ENCODE data around the gene KLHDC1. TPM values are rescaled to one million over a fixed set of nuclear protein-coding genes. Genes with fewer than 3 reads are reported as not detected.
"Not testable (repeated sequence)": the region's sequence is repeated elsewhere in the genome, so short reads cannot be mapped to it uniquely, and the experiment has no call there.

Gene KLHDC1
- polyA plus RNA-seq, 1 donor from 2014 or later, result 2.6 TPM

DNA sequence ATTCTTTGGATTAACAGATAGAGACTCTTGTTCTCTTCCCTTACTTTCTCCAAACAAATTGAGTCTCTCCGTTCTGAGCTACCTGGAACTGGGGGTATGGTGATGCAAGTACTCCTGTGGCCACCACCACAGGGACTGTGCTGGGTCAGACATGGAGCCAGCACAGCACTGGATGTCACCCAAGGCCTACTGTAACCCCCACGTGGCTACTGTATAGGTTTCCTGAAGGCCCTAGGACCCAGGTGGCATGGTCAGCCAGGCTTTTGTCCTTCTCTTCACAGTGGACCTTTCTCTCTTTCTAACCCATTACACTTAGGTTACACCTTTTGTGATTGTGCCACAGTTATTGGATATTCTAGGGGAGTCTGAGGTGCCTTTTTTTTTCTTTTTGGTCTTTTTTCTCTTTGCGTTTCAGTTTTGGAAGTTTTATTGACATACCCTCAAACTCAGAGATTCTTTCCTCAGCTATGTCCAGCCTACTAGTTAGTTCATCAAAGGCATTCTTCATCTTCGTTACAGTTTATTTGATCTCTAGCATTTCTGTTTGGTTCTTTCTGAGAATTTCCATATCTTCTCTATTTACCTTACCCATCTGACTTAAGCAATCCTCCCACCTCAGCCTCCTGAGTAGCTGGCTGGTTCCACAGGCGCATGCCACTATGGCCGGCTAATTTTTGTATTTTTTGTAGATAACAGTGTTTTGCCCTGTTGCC lies 69.1 kb downstream of the KLHDC1 start:
- H3K4me1 Mint-ChIP-seq, result peaks cover 0 to 5% (median 3%) of the 10 kb centered on the region in 3 donors
- no peaks in the 10 kb centered on the region for H3K9me3 Mint-ChIP-seq
- H3K4me3 Mint-ChIP-seq, result no peak overlapping the region
- H3K36me3 Mint-ChIP-seq, result no peaks in the 10 kb centered on the region
- H3K27ac Mint-ChIP-seq, result peak overlapping the region in 1 of 3 donors; percentile 59
- no peaks in the 10 kb centered on the region for H3K27me3 Mint-ChIP-seq

DNA sequence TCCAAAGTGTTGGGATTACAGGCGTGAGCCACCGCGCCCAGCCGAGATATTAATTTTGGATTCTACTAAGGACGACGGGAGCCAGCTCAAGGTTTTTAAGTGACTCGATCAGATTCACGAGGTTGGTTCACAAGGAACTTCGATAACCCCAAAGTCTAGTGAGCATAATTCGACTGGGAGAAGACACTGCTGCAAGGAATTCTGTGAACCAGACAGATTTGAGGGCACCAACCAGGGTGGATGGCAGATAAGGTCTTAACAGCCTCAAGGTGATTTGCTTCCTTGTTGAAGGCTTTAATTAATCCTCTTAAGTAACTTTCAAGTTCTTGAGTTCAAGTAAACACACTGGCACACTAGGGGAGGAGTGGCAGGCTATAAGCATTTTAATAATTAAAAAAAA lies 73.9 kb downstream of the KLHDC1 start:
- Mint-ChIP-seq H3K36me3 (no peaks in the 10 kb centered on the region), H3K4me3 (peak overlapping the region; percentile 97 to 98 (median 98)), H3K27me3 (no peaks in the 10 kb centered on the region), H3K9me3 (no peaks in the 10 kb centered on the region), H3K4me1 (peaks cover 13 to 30% (median 26%) of the 10 kb centered on the region in 3 donors), H3K27ac (peak overlapping the region; percentile 97 to 100 (median 99))

DNA sequence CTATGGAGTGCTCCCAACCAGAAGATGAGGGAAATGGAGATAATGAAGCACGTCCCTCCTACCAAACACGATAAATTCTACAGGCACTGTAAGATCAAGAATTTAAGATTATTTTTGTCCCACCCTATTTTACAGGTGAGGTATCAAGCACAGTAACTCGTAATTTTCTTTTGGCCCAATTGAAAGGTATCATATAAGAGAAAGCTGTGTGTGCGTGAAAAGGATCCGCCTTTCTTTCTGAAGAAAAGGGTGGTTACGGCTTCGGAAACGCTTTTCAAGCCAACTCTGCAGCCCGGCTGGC lies 74.3 kb downstream of the KLHDC1 start:
- peak overlapping the region; percentile 97 to 100 (median 99) for H3K27ac Mint-ChIP-seq
- H3K36me3 Mint-ChIP-seq, result no peaks in the 10 kb centered on the region
- H3K4me1 Mint-ChIP-seq, result peaks cover 13 to 30% (median 26%) of the 10 kb centered on the region in 3 donors
- H3K4me3 Mint-ChIP-seq, result peak overlapping the region; percentile 97 to 98 (median 98)
- no peaks in the 10 kb centered on the region for H3K9me3 Mint-ChIP-seq
- H3K27me3 Mint-ChIP-seq, result no peaks in the 10 kb centered on the region

- Mint-ChIP-seq H3K4me1 (peaks cover 13 to 30% (median 26%) of the 10 kb centered on the region in 3 donors), H3K27me3 (no peaks in the 10 kb centered on the region), H3K27ac (peak within 1 kb of the TSS; percentile 97 to 100 (median 99)), H3K9me3 (no peaks in the 10 kb centered on the region), H3K36me3 (no peaks in the 10 kb centered on the region), H3K4me3 (peak within 1 kb of the TSS; percentile 97 to 99 (median 98))
Observed at GRCh38 chr14:49767571-49768300, 74.8 kb downstream of the KLHDC1 start, which contains the start of gene KLHDC2. KLHDC2 (plus strand) TSS chr14:49768153; CDS start chr14:49768469, 316 bp downstream.

GRCh38 chr14:49768301-49769121 lies 75.6 kb downstream of the KLHDC1 start:
- peaks cover 13 to 30% (median 26%) of the 10 kb centered on the region in 3 donors for H3K4me1 Mint-ChIP-seq
- H3K9me3 Mint-ChIP-seq, result no peaks in the 10 kb centered on the region
- H3K27me3 Mint-ChIP-seq, result no peaks in the 10 kb centered on the region
- peak overlapping the region; percentile 97 to 99 (median 98) for H3K4me3 Mint-ChIP-seq
- H3K27ac Mint-ChIP-seq, result peak overlapping the region; percentile 94 to 100 (median 97)
- H3K36me3 Mint-ChIP-seq, result no peaks in the 10 kb centered on the region

DNA sequence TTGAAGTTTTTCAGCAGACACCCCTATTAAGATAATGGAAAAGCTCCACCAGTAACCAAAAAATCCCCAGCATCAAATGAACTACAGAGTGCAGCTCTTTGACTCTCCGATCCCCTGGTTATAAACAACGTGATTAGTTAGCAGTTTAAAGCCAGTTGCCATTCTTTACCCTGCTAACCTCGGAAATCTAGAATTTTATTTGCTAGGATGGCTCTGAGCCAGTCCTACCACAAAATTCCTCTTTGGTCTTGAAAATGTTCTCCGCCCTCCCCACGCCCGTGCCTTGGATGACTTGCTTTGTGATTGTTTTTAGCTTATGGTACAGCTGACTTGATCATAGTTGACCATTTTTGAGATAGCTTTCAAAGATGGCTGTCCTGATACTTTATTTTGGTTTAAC lies 76.3 kb downstream of the KLHDC1 start:
- Mint-ChIP-seq H3K27me3 (no peaks in the 10 kb centered on the region), H3K4me3 (peak overlapping the region; percentile 97 to 99 (median 98)), H3K36me3 (no peaks in the 10 kb centered on the region), H3K9me3 (no peaks in the 10 kb centered on the region), H3K4me1 (peaks cover 13 to 30% (median 26%) of the 10 kb centered on the region in 3 donors), H3K27ac (peak overlapping the region; percentile 94 to 100 (median 97))

DNA sequence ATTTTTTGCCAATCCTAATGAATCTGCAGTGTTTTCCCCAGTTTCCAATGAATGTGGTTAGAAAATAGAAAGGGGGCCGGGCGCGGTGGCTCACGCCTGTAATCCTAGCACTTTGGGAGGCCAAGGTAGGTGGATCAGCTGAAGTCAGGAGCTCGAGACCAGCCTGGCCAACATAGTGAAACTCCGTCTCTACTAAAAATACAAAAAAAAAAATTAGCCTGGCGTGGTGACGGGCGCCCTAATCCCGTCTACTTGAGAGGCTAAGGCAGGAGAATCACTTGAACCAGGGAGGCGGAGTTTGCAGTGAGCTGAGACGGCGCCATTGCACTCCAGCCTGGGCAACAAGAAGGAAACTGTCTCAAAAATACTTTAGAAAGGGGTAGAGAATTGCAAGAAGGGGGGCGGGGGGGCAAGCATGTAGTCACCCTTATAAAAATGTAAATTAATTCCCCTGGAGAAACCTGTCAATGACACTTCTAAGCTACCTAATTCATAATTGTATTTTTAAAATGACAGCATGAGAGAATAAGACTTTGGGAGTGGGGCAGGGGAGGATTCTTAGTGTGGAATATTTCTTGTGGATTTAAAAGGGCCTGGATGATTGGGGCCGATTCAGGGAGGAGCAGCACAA lies 76.8 kb downstream of the KLHDC1 start:
- Mint-ChIP-seq H3K4me1 (peaks cover 13 to 31% (median 26%) of the 10 kb centered on the region in 3 donors), H3K36me3 (no peaks in the 10 kb centered on the region)

GRCh38 chr14:49770212-49770817 lies 77.4 kb downstream of the KLHDC1 start:
- H3K27me3 Mint-ChIP-seq, result no peaks in the 10 kb centered on the region
- no peaks in the 10 kb centered on the region for H3K36me3 Mint-ChIP-seq
- H3K4me3 Mint-ChIP-seq, result peak overlapping the region in 3 of 4 donors; percentile 33 to 98 (median 38)
- H3K27ac Mint-ChIP-seq, result peak overlapping the region; percentile 20 to 65 (median 45)
- H3K4me1 Mint-ChIP-seq, result peaks cover 13 to 33% (median 26%) of the 10 kb centered on the region in 3 donors
- no peaks in the 10 kb centered on the region for H3K9me3 Mint-ChIP-seq

More for the DNA sequence above, 76.8 kb downstream of the KLHDC1 start:
- Mint-ChIP-seq H3K9me3 (no peaks in the 10 kb centered on the region), H3K27ac (peak overlapping the region in 2 of 3 donors; percentile 94 to 100), H3K4me3 (peak overlapping the region; percentile 97 to 99 (median 98)), H3K27me3 (no peaks in the 10 kb centered on the region)

- not testable (repeated sequence) for H3K36me3 Mint-ChIP-seq, H3K27ac Mint-ChIP-seq, H3K27me3 Mint-ChIP-seq, H3K9me3 Mint-ChIP-seq
- Mint-ChIP-seq H3K4me1 (peaks cover 13 to 33% (median 26%) of the 10 kb centered on the region in 3 donors), H3K4me3 (peak overlapping the region in 1 of 4 donors; percentile 98)
Observed at GRCh38 chr14:49771691-49772090, 78.8 kb downstream of the KLHDC1 start.

GRCh38 chr14:49774106-49774505 lies 81.2 kb downstream of the KLHDC1 start:
- Mint-ChIP-seq H3K27ac (peak overlapping the region in 1 of 3 donors; percentile 31), H3K4me3 (no peak overlapping the region), H3K4me1 (peaks cover 8 to 22% (median 12%) of the 10 kb centered on the region in 3 donors), H3K9me3 (no peaks in the 10 kb centered on the region), H3K27me3 (no peaks in the 10 kb centered on the region), H3K36me3 (peaks cover 2% of the 10 kb centered on the region)

DNA sequence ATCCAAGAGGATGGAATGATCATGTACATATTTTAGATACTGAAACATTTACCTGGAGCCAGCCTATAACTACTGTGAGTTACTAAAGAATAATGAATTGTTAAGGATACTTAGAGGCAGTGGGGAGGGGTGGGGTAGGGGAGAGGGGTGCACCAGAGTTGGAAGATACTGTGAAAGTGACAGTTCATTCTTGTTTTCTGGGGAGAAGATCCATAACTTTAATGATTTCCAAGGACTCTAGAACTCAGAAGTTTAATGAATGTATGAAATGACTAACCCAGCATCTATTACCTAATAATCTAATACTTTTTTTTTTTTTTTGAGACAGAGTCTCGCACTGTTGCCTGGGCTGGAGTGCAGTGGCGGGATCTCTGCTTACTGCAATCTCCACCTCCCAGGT lies 85.5 kb downstream of the KLHDC1 start:
- Mint-ChIP-seq H3K4me3 (no peak overlapping the region), H3K27ac (no peak overlapping the region), H3K9me3 (no peaks in the 10 kb centered on the region), H3K4me1 (peaks cover 0 to 4% (median 0%) of the 10 kb centered on the region in 3 donors), H3K36me3 (peaks cover 2% of the 10 kb centered on the region), H3K27me3 (no peaks in the 10 kb centered on the region)

GRCh38 chr14:49781040-49781439 lies 88.1 kb downstream of the KLHDC1 start:
- not testable (repeated sequence) for H3K27me3 Mint-ChIP-seq, H3K27ac Mint-ChIP-seq, H3K4me3 Mint-ChIP-seq, H3K36me3 Mint-ChIP-seq, H3K4me1 Mint-ChIP-seq, H3K9me3 Mint-ChIP-seq

- H3K4me1 Mint-ChIP-seq, result no peaks in the 10 kb centered on the region
- no peaks in the 10 kb centered on the region for H3K9me3 Mint-ChIP-seq
- H3K27me3 Mint-ChIP-seq, result no peaks in the 10 kb centered on the region
- H3K27ac Mint-ChIP-seq, result peak overlapping the region in 1 of 3 donors; percentile 56
- peaks cover 6% of the 10 kb centered on the region for H3K36me3 Mint-ChIP-seq
- no peak overlapping the region for H3K4me3 Mint-ChIP-seq
Observed at GRCh38 chr14:49783394-49784014, 90.6 kb downstream of the KLHDC1 start.

GRCh38 chr14:49786315-49786714 lies 93.4 kb downstream of the KLHDC1 start:
- H3K27ac Mint-ChIP-seq, result peak overlapping the region in 1 of 3 donors; percentile 31
- no peaks in the 10 kb centered on the region for H3K27me3 Mint-ChIP-seq
- peaks cover 7% of the 10 kb centered on the region for H3K36me3 Mint-ChIP-seq
- H3K4me1 Mint-ChIP-seq, result no peaks in the 10 kb centered on the region
- no peak overlapping the region for H3K4me3 Mint-ChIP-seq
- H3K9me3 Mint-ChIP-seq, result no peaks in the 10 kb centered on the region

Data from IgD-negative memory B cell (primary cell).